NCI-H446 (cell line): ENCODE results near the gene TMED8.

ENCODE experiments used
- DNase-seq, 2 experiments: peaks; one replicate each; lab custom pipeline; 2025; lab: John Stamatoyannopoulos, UW

Gene TMED8

DNA sequence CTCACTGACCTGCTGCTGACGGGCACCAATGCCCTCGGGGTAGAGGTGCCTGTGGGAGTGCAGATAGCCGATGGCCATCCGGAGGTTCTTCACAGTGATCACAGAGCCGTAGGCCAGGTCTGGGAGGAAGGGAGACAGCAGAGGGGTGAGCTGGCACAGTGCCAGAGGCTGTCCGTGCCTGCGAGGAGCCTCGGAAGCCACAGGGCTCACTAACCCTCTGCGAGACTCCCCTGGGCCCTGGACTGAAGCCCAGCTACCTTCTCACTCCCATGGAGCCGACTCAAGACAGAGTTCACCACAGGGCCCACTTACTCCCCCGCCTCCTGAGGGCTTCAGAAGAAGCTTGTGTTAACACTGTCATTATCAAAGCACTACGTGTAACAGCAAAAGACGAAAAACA, 80.7 kb downstream of the TMED8 start:
- DNase-seq = no peak

DNA sequence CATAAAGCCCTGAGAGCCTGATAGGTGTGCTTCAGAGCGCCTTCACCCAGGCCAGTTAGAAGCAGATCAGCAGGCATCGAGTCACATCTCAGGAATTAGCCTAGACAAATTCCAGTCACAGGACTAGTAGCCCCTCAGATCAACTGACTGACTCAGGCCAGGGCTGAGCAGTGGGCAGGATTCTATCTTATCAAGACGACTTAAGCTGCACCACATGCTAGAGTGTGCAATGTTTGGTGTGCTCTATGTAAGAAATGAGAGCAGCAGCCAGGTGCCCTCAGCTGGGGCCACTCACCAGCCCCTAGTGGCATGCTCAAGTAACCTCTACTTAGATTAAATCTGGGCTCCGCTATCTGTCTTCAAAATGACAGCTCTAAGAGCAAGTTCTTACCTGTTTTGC, 86.2 kb downstream of the TMED8 start:
- no peak for DNase-seq

DNA sequence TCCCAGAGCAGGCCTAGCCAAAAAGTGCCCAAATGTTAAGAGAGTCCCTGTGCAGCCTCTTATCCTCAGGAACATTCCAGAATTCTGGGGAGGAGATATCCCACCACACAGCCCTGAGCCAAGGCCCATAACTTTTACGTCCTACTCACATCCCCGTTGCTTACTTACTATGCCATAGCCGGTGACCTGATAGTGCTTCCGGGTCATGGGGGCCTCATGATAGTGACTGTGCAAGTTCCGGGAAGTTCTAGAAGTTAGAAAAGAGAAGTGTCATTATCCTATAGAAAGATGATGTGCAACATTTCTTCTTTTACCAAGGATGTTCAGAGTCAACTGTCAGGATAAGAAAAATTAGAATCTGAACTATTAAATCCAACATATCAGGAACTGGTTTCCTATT, 90.3 kb downstream of the TMED8 start:
- no peak for DNase-seq
